Caco-2 (cell line): ENCODE data around the gene STAT4. TPM values are rescaled to one million over a fixed set of nuclear protein-coding genes. Genes with fewer than 3 reads are reported as not detected.

ENCODE experiments used
- BruUV-seq: library from RNA; stranded (reverse); fragments of 400-500 nt; replicated peaks from 2 replicates; lab custom pipeline; 2021; lab: Mats Ljungman, UMichigan
- CTCF ChIA-PET: fragments of 300-600 bp; sonication (Branson Sonifier 250); formaldehyde crosslinking; loops from one replicate; lab custom pipeline; 2022; ENCODE audit warnings: antibody characterized with exemption; lab: Charles Lee
- POLR2A ChIA-PET: fragments of 300-600 bp; sonication (Branson Sonifier 250); formaldehyde crosslinking; loops from one replicate; lab custom pipeline; 2022; ENCODE audit warnings: antibody characterized with exemption; lab: Charles Lee
- DNase-seq, 2 experiments: peaks; one replicate each; pipeline versions ENCODE4 v3.0.0 to v3.0.0-alpha.2; 2020 to 2022
- H3K27me3 ChIP-seq: replicated peaks from 2 replicates; pipeline ENCODE4 v1.6.0; 2011; ENCODE audit warnings: low read length; ENCODE audit not compliant: control insufficient read depth, insufficient read depth
- H3K36me3 ChIP-seq: 2 replicates; pipeline ENCODE4 v1.5.1; 2011; ENCODE audit warnings: low read length; ENCODE audit not compliant: control insufficient read depth, insufficient read depth
- H3K4me1 ChIP-seq: fragments of 250-450 bp; sonication (Bioruptor Pico); 2 replicates; pipeline ENCODE4 v1.5.1; 2020; ENCODE audit warnings: mild to moderate bottlenecking
- H3K4me3 ChIP-seq: 2 replicates; pipeline ENCODE4 v1.5.1; 2011; ENCODE audit warnings: low read depth, mild to moderate bottlenecking, control low read depth, low read length
- H3K9me3 ChIP-seq: fragments of 250-450 bp; sonication (Bioruptor Pico); 2 replicates; pipeline ENCODE4 v1.5.1; 2020; ENCODE audit warnings: mild to moderate bottlenecking, moderate library complexity
- H3K27ac Mint-ChIP-seq: one replicate; pipeline ENCODE4 v1.8.0; 2022; ENCODE audit warnings: mixed read lengths; ENCODE audit not compliant: unreplicated experiment
- H3K27me3 Mint-ChIP-seq: one replicate; pipeline ENCODE4 v1.8.0; 2022; ENCODE audit warnings: mixed read lengths; ENCODE audit not compliant: insufficient read depth, unreplicated experiment
- H3K36me3 Mint-ChIP-seq: one replicate; pipeline ENCODE4 v1.8.0; 2022; ENCODE audit warnings: mild to moderate bottlenecking, mixed read lengths; ENCODE audit not compliant: insufficient read depth, unreplicated experiment
- H3K4me1 Mint-ChIP-seq: one replicate; pipeline ENCODE4 v1.8.0; 2022; ENCODE audit warnings: low read depth, mixed read lengths; ENCODE audit not compliant: unreplicated experiment
- H3K4me3 Mint-ChIP-seq: one replicate; pipeline ENCODE4 v1.8.0; 2022; ENCODE audit warnings: mild to moderate bottlenecking, moderate library complexity, mixed read lengths; ENCODE audit not compliant: unreplicated experiment
- H3K9me3 Mint-ChIP-seq: one replicate; pipeline ENCODE4 v1.8.0; 2022; ENCODE audit warnings: mixed read lengths; ENCODE audit not compliant: unreplicated experiment
- CTCF ChIP-seq, 2 experiments: fragments of 200-600 bp in 1 of 2; IDR thresholded peaks; 1 replicate in 1 of 2; 2 replicates in 1 of 2; pipeline versions ENCODE4 v1.5.1 to v1.8.0; 2011 to 2022; ENCODE audit warnings: antibody characterized with exemption in 1 of 2, control low read depth in 1 of 2, inconsistent platforms in 1 of 2, low read depth in 1 of 2, low read length in 1 of 2, mild to moderate bottlenecking in 1 of 2, moderate library complexity in 1 of 2; ENCODE audit not compliant: insufficient read depth in 1 of 2, severe bottlenecking in 1 of 2, unreplicated experiment in 1 of 2
- intact Hi-C: fragments of 100-400 bp; cut with micrococcal nuclease; formaldehyde crosslinking; loops from one replicate; pipeline ENCODE4 v1.10.0; 2022; ENCODE audit not compliant: unreplicated experiment
- total RNA-seq: library from RNA; stranded (reverse); gene quantifications from 2 replicates; pipeline ENCODE4 v1.2.3, GENCODE V29; 2022

The STAT4 gene
- total RNA-seq, 1 experiment from 2014 or later, result 0.48 TPM

GRCh38 chr2:191114403-191114886, 36.3 kb downstream of the STAT4 start:
- POLR2A ChIA-PET, result no interaction called here

GRCh38 chr2:191113761-191114160, 37.0 kb downstream of the STAT4 start:
- Mint-ChIP-seq H3K4me1 (no peaks in the 10 kb centered on the region), H3K27me3 (peaks cover 22% of the 10 kb centered on the region), H3K4me3 (no peak overlapping the region), H3K27ac (no peak overlapping the region), H3K36me3 (no peaks in the 10 kb centered on the region), H3K9me3 (no peaks in the 10 kb centered on the region)
- DNase-seq, result no peak
- H3K9me3 ChIP-seq, result no peaks in the 10 kb centered on the region
- intact Hi-C loops, result no loop called here
- no peaks in the 10 kb centered on the region for H3K36me3 ChIP-seq
- BruUV-seq, result no TSS peak
- TF ChIP-seq CTCF (IDR thresholded peaks at IDR 0.05; ENCODE audit: insufficient read depth in 1 of 2, low read depth in 1 of 2, low read length in 1 of 2, severe bottlenecking in 1 of 2, unreplicated experiment in 1 of 2), result no peak
- H3K4me3 ChIP-seq, result no peak overlapping the region
- POLR2A ChIA-PET, result no interaction called here
- H3K4me1 ChIP-seq, result no peaks in the 10 kb centered on the region
- CTCF ChIA-PET, result no interaction called here
- no peaks in the 10 kb centered on the region for H3K27me3 ChIP-seq

More at GRCh38 chr2:191114403-191114886, 36.3 kb downstream of the STAT4 start:
- no peak overlapping the region for H3K4me3 ChIP-seq
- intact Hi-C loops, result no loop called here
- H3K27me3 ChIP-seq, result no peaks in the 10 kb centered on the region
- TF ChIP-seq CTCF (IDR thresholded peaks at IDR 0.05; ENCODE audit: insufficient read depth in 1 of 2, low read depth in 1 of 2, low read length in 1 of 2, severe bottlenecking in 1 of 2, unreplicated experiment in 1 of 2), result no peak
- DNase-seq, result no peak
- Mint-ChIP-seq H3K9me3 (no peaks in the 10 kb centered on the region), H3K4me3 (no peak overlapping the region), H3K4me1 (no peaks in the 10 kb centered on the region), H3K27me3 (peaks cover 22% of the 10 kb centered on the region), H3K27ac (no peak overlapping the region), H3K36me3 (no peaks in the 10 kb centered on the region)
- H3K36me3 ChIP-seq, result no peaks in the 10 kb centered on the region
- no TSS peak for BruUV-seq
- CTCF ChIA-PET, result no interaction called here
- H3K9me3 ChIP-seq, result no peaks in the 10 kb centered on the region
- no peaks in the 10 kb centered on the region for H3K4me1 ChIP-seq

- POLR2A ChIA-PET, result no interaction called here
- no peak for TF ChIP-seq CTCF (IDR thresholded peaks at IDR 0.05; ENCODE audit: insufficient read depth in 1 of 2, low read depth in 1 of 2, low read length in 1 of 2, severe bottlenecking in 1 of 2, unreplicated experiment in 1 of 2)
- H3K27me3 ChIP-seq, result no peaks in the 10 kb centered on the region
- no peaks in the 10 kb centered on the region for H3K4me1 ChIP-seq
- CTCF ChIA-PET, result no interaction called here
- H3K27me3 Mint-ChIP-seq, result peaks cover 15% of the 10 kb centered on the region
- no peak overlapping the region for H3K4me3 ChIP-seq
- H3K4me1 Mint-ChIP-seq, result no peaks in the 10 kb centered on the region
- H3K27ac Mint-ChIP-seq, result no peak overlapping the region
- no peaks in the 10 kb centered on the region for H3K36me3 ChIP-seq
- no TSS peak for BruUV-seq
- H3K9me3 ChIP-seq, result no peaks in the 10 kb centered on the region
- no peak for DNase-seq
- H3K9me3 Mint-ChIP-seq, result no peaks in the 10 kb centered on the region
- no peak overlapping the region for H3K4me3 Mint-ChIP-seq
- no peaks in the 10 kb centered on the region for H3K36me3 Mint-ChIP-seq
- intact Hi-C loops, result no loop called here
Observed at GRCh38 chr2:191112448-191112901, 38.3 kb downstream of the STAT4 start.
